Measurements from ENCODE around the gene IL5.

DNA sequence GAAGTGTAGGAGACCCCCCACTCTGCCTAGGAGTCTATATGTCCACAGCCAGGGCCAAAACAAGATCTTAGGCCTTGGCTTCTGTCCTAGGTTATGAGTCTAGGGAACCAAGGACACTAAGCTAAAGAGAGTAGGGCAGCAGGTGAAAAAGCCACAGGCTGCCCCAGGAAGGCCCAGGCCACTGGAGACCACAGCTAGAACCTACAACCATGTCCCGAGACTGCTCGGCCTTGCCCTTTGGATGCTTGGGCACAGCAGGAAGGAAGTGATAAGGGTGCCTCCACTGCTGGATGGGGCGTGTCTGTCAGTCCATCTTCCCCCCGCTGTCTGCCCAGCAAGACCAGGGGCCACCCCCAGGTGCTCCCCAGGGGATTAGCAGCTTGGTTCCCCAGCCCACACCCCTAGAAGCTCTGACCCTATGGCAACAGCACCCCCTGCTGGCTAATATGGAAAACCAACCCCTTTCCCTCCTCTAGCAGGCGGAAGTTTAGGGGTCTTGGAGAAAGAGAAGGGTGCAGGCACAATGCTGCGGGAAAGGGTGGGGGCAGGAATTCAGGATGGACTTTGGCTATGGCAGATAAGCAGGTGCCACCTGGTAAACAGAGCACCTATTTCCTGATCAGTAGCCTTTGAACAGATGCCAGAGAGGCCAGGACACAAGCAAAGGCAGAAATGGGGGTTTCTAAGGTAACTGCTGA is 42.2 kb downstream of the IL5 start:
- TF ChIP-seq EZH2 (IDR thresholded peaks at IDR 0.05; ENCODE audit: low read length, missing control alignments), result no peak
- TF ChIP-seq, protein P1, sequence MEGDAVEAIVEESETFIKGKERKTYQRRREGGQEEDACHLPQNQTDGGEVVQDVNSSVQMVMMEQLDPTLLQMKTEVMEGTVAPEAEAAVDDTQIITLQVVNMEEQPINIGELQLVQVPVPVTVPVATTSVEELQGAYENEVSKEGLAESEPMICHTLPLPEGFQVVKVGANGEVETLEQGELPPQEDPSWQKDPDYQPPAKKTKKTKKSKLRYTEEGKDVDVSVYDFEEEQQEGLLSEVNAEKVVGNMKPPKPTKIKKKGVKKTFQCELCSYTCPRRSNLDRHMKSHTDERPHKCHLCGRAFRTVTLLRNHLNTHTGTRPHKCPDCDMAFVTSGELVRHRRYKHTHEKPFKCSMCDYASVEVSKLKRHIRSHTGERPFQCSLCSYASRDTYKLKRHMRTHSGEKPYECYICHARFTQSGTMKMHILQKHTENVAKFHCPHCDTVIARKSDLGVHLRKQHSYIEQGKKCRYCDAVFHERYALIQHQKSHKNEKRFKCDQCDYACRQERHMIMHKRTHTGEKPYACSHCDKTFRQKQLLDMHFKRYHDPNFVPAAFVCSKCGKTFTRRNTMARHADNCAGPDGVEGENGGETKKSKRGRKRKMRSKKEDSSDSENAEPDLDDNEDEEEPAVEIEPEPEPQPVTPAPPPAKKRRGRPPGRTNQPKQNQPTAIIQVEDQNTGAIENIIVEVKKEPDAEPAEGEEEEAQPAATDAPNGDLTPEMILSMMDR (conservative IDR thresholded peaks at IDR 0.05 in 1 of 2, IDR thresholded peaks at IDR 0.05 in 1 of 2; ENCODE audit: low read depth in 1 of 2, low read length in 2 of 2), result peak; percentile 72 to 78

Data from fibroblast of lung (primary cell).